GM15510 (cell line): ENCODE results near the gene CDC42EP1.

Source experiments
- POLR2A ChIP-seq: IDR thresholded peaks from 3 replicates; pipeline ENCODE4 v1.6.1; 2011; ENCODE audit warnings: borderline replicate concordance; ENCODE audit not compliant: insufficient read length; ENCODE audit errors: extremely low read depth

The CDC42EP1 gene, protein sequence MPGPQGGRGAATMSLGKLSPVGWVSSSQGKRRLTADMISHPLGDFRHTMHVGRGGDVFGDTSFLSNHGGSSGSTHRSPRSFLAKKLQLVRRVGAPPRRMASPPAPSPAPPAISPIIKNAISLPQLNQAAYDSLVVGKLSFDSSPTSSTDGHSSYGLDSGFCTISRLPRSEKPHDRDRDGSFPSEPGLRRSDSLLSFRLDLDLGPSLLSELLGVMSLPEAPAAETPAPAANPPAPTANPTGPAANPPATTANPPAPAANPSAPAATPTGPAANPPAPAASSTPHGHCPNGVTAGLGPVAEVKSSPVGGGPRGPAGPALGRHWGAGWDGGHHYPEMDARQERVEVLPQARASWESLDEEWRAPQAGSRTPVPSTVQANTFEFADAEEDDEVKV

DNA sequence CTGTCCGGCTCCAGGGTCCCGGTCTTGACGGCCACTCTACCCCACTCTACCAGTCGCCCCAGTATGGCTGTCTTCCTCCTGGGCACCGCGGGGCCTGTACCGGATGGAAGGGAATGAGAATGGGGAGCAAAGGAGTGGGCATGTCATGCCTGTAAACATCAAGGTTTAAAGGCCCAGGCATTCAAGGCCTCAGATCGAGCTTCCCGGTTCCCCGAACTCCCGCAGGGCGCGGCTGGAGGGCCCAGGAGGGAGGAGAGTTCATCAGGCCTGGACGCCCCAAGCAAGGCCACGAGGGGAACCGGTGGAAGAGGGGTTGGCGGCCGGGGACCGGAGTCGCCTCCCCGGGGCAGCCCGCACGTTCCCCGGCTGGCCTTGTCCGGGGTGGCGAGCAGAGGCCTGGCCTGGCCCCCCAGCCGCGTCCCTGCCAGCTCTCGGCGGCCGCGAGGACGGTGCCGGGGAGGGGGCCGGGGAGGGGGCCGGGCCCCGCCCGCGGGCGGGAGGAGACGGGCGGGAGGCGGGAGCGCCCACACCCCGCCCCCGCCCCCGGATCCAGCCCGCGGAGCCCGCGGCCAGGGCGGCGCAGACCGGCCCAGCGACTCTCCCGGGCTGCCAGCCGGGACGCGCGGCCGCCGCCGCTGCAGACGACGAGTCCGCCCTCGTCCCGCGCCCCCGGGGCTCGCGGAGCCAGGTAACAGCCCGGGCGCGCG is at the start of gene CDC42EP1:
Gene CDC42EP1, plus strand, starts transcription at position 580 of the 707 bp plus-strand sequence. CDS start 5,870 bp downstream, outside the sequence.
- TF ChIP-seq POLR2A, result no peak

DNA sequence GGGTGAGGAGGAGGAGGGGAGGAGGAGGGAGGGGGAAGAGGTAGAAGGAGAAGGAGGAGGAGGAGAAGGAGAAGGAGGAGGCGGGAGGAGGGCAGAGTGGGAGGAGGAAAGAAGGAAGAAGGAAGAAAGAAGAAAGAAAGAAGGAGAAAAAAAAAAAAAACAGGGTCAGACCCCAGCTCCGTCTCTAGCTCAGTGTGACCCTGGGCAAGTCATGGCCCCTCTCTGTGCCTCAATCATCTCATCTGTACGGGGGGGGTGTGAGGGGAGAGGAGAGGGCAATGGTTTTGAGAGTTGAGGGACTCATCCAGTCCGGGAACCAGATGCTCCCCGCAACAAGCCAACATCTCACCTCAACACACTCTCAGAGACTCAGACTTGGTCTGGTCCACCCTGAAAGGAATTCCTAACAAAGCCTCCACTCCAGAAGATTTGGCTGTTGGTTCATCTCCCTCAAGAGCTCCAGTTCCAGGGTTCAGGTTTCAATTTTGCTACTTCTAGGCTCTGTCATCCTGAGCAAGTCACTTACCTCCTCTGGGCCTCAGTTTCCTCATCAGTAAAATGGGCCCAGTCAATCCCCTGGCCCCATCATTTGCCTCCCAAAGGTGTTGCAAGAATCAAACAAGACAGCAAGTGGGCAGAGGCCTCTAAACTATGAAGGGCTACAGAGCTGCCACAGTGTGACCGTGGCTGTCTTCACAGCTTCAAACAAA is 48.7 kb upstream of the CDC42EP1 start:
- no peak for TF ChIP-seq POLR2A

DNA sequence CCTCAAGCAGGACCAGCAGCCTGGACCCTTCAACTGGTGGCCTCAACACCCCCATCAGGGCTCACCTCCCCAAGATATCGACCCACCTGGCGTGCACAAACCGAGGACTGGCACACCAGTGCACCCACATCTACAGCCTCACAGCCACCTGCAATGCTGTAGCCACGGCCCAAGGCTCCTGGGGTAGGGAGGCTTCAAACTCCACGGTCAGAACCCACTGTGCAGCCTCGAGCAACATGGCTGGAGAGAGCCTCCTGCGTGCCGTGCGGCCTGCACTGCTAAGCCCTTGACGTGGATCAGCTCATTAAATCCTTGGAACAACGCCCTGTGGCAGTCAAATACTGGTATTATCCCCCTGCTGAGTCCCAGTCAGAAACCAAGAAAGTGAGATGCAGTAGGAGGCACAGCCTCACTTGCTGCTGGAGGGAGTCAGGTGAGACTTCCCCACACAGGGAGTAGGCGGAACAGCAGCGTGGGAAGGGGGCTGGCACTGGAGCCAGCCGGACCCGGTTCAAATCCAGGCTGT is 45.7 kb upstream of the CDC42EP1 start:
- TF ChIP-seq POLR2A, result no peak

DNA sequence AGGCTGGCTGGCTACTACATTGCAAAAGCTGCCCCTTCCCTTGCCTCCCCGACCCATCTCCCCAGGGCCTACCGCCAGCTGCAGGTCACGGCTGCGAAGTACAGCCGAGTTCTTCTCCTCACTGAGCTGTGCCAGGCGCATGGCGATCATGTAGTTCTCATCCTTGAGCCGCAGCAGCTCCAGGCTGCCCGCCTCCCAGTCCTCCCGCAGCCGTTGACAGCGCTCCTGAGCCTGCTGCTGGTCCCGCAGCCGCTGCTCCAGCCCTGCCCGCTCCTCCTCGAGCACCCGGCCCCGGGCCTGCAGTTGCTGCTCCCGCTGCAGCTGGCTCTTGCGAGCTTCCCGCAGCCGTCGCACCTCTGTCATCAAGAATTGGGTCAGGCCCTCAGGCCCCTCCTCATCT is 44.4 kb upstream of the CDC42EP1 start:
- TF ChIP-seq POLR2A, result no peak

DNA sequence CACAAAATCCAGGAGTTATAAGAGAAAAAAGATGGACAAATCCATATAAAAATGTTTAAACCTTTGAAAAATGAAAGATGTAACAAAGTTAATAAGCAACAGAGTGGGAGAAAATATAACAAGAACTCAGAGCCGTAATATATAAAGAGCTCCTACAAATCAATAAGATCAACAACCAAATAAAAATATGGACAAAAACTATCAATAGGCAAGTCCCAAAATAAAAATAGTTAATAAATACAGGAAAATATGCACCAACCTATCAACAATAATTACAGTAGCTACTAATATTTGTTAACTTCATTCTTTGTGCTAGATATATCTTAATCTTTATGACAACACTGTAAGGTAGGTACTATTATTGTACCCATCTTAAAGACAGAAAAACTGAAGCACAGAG is 43.8 kb upstream of the CDC42EP1 start:
- no peak for TF ChIP-seq POLR2A

DNA sequence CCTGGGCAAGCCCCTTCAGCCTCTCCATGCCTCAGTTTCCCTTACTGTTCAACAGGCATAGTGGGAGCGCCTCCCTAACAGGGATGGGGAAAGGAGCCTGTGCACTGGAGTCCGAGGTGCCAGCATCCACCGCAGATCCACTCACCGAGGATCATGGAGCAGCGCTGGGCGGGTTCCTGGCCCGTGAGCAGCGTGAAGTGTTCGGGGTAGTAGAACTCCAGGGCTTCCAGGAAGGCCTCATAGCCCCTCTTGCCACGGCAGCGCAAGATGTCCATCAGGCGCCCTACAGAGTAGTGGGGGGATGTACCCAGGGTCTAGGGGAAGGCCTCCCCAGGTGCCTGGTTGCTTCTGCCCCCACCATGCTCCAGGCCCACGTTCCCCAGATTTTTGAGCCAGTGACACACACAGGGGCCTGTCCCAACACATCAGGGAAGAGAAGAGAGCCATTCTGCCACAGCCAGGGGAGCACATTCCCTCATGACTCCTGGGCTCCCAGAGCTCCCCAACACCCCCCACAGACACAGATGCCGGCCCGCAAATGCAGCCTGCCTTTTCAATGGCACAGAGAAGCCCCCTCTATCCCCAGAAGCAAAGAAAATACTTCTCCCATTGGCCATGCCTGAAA is 42.3 kb upstream of the CDC42EP1 start:
- TF ChIP-seq POLR2A, result no peak

DNA sequence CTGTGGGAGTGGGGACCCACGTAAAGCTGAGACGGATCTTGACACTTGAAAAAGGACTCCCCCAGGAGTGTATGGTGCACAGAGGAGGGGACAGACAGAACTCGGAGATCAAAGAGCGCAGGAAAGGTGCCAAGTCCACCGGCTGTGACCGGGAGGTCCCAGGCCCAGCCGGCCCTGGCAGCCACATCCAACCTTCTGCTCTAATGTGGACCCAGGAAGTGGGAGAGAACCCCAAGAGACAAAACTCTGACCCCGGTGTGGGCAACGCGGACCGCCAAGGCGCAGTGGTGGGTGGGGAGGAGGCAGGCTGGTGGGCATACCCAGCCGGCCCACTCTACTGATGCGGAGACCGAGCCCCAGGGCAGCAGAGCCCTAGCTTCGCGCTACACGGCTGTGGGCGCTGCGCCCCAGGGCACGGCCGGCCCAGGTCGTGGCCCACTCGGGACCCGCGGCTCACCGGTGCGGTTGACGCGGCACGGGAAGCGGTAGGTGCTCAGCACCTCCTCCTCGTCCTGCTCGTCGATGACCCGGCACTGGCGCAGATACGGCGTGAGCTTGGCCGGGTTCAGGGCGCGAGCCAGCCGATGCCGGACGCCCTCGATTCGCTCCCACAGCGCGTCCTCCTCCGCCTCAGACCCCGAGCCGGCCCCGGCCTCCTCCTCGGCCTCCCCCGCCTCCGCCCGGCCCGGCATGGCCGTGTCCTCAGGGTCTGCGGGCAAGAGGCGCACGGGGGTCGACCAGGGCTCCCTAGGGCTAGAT is 41.6 kb upstream of the CDC42EP1 start:
- no peak for TF ChIP-seq POLR2A

DNA sequence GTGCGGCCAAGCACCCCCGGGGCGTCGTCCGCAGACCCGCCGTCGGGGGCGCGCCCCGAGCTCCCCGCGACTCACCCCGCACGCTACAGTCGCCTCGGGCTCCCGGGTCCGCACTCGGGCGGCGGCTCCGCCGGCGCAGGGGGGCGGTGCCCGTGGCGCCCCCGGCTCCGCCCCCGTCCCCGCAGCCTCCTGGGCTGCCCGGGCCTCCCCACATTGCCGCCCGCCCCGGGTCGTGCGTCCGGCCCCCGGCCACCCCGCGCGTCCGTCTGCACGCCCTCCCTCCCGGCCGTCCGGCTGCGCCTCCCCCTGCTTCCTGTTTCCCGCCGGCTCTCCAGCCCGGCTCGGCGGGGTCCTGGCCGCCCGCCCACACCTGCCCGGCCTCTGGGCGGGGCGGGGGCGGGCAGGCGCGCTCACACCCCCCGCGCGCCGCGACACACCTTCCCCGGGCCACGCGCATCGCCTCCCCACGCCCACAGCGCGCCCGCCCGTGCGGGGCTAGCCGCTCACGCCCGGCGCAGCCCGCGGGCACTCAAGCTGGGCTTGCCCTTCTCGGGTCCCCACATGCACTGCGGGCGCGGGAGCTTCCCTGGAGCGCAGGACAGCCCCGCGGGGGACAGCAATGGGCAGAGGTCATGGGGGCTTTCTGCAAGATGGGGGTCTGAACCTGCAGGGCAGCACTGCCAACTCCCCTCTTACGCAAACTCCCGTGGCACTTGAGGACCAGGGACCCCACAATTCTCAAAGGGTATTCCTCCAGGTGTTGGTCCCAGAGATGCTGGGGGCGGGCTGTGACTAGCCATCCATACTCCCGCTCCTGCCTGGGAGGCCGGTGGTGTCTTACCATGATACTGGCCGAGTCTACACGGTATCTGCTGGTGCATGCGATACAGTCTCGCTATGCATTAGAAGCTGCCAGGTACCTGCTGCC is 40.7 kb upstream of the CDC42EP1 start, which contains the start of gene CARD10:
Gene CARD10, minus strand, starts transcription at position 148 of the 928 bp plus-strand sequence. CDS start 215 bp downstream, outside the sequence.
- TF ChIP-seq POLR2A, result no peak

DNA sequence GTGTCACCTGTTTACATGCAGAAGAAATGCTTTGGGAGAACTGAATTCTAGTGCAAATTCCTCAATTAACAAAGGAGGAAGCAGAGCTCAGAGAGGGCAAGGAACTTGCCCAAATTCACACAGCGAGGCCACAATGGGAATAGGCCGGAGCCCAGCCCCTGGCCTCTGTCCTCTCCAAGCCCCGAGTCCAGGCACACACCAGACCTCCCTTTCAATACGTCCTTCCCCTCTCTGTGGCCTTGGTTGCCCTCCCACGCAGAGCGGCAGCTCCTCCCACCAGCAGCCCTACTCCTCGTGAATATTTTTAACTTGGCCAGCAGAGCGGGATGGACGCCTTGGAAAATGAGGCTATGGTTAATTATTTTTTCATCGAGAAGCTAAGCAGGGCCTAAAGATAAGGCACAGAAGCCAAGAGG is 39.5 kb upstream of the CDC42EP1 start:
- no peak for TF ChIP-seq POLR2A

DNA sequence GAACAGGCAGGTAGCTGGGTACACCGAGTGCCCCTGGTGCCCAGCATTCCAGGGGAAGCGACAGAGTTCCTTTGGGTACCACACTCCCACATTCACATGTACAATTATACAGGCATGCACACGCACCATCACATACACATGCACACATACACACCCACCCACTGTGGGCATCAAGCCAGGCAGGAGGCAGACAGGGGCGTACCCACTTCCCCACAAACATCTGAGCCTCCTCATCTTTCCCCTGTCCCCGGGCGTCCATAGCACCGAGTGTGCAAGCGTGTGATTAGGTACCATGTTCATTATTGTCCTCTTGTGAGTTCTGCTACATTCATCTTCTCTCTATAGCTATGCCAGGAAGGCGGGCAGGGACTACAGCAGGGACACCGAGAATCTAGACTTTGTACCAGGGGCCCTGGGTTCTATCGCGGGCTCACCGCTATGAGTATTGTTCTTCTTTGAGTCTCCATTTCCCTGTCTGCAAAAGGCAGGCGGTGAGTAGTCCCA is 39.0 kb upstream of the CDC42EP1 start:
- TF ChIP-seq POLR2A, result no peak

DNA sequence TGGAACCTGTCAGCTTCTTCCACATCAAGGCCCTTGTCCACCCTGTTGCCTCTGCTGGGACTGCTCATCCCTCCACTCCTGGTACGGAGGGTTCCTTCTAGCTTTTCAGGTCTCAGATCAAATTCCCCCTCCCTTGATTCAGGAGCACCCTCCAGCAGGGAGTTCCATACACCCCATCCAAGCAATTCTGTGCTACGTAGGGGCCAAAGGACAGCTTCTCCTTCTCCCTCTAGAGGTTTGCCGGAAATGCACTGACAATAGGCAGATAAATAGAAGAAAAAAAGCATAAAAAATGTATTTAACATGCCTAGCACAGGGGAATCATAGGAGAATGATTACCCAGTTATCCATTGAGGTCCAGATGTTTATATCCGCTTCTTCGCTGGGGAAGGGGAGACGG is 37.8 kb upstream of the CDC42EP1 start:
- TF ChIP-seq POLR2A, result no peak

DNA sequence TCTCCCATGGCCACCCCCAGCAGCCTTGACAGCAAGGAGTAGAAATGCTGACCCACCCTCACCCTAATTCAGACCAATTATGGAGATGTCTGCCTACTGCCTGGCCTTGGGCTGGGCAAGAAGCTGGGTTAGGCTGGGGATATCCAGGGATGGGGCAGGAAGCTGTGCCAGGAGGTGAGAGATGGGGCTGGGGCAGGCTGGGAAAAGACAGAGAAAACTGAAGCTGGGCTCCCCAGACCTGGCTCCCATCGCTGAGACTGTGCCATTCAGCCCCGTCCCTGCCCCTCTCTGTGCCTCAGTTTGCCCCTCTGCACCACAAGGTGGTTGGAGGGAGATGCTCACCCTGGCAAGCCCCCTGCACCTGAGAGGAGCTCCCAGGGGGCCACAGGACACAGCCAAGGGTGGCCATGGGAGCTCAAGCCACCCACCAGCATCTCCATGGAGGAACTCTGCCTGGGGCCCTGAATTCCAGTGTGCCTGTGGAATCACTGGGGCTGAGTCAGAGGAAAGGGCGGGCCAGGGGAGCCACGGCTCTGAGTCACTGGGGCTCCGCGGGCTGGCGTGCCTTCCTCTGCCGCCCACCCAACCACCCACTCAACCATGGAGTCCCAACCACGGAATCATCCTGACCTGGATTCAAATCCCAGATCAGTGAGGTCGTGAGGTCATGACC is 35.1 kb upstream of the CDC42EP1 start:
- no peak for TF ChIP-seq POLR2A
